ENCODE measurements around the gene TOM1.

- TF ChIP-seq CTCF (IDR thresholded peaks at IDR 0.05; ENCODE audit: insufficient read depth, low read depth, low read length) (no peak), EZH2 (IDR thresholded peaks at IDR 0.05; ENCODE audit: insufficient read depth, low read length) (no peak)
These were observed 45.4 kb downstream of the TOM1 start for GRCh38 chr22:35344956-35345690.
